Small intestine (tissue), 7 donors: Measurements from ENCODE around the gene SULT1A1. TPM values are rescaled to one million over a fixed set of nuclear protein-coding genes. Genes with fewer than 3 reads are reported as not detected.
A peak's percentile ranks its signal among the peaks of the same experiment; 100 is the strongest.
"Not testable (repeated sequence)": the region's sequence is repeated elsewhere in the genome, so short reads cannot be mapped to it uniquely, and the experiment has no call there.

Experiments used
- DNase-seq, 2 donors: peaks; one replicate each; pipeline versions ENCODE4 v3.0.0 to v3.0.0-alpha.2; 2013
- FAIRE-seq: peaks from 2 replicates; lab custom pipeline; 2012; peaks lifted over from hg19 to GRCh38; lab: Jason Lieb, UNC
- H3K27ac ChIP-seq, 3 donors: one replicate each; pipeline ENCODE4 v1.5.1; 2013; ENCODE audit warnings: low read length in 2 of 3, mild to moderate bottlenecking in 2 of 3, control low read depth in 1 of 3, inconsistent platforms in 1 of 3, low read depth in 1 of 3, moderate library complexity in 1 of 3
- H3K27me3 ChIP-seq, 3 donors: one replicate each; pipeline ENCODE4 v1.6.1; 2013; ENCODE audit warnings: low read length in 3 of 3, inconsistent platforms in 1 of 3; ENCODE audit not compliant: control insufficient read depth in 3 of 3, insufficient read depth in 3 of 3
- H3K36me3 ChIP-seq, 3 donors: one replicate each; pipeline ENCODE4 v1.6.1; 2013; ENCODE audit warnings: low read length in 3 of 3, inconsistent platforms in 1 of 3, low read depth in 1 of 3, mild to moderate bottlenecking in 1 of 3, moderate library complexity in 1 of 3; ENCODE audit not compliant: control insufficient read depth in 3 of 3, insufficient read depth in 2 of 3
- H3K4me1 ChIP-seq, 3 donors: one replicate each; pipeline ENCODE4 v1.6.1; 2013; ENCODE audit warnings: low read length in 2 of 3, inconsistent platforms in 1 of 3, low read depth in 1 of 3, mild to moderate bottlenecking in 1 of 3, moderate library complexity in 1 of 3; ENCODE audit not compliant: control insufficient read depth in 3 of 3, insufficient read depth in 2 of 3
- H3K4me3 ChIP-seq, 3 donors: one replicate each; pipeline ENCODE4 v1.5.1; 2013; ENCODE audit warnings: low read length in 3 of 3, control low read depth in 1 of 3, inconsistent platforms in 1 of 3, low read depth in 1 of 3, mild to moderate bottlenecking in 1 of 3, moderate library complexity in 1 of 3
- H3K9me3 ChIP-seq, 2 donors: one replicate each; pipeline ENCODE4 v1.6.1; 2013; ENCODE audit warnings: low read depth in 1 of 2, low read length in 1 of 2; ENCODE audit not compliant: control insufficient read depth in 2 of 2, insufficient read depth in 1 of 2
- WGBS, 3 donors: extraction: QIAGEN DNeasy Blood & Tissue Kit; methylation state at CpG; one replicate each; pipeline ENCODE4 v1.1.7; 2013; 5-methylcytosine and 5-hydroxymethylcytosine counted together
- polyA plus RNA-seq, 4 donors: library from polyadenylated mRNA; stranded (reverse) in 3 of 4; unstranded in 1 of 4; fragments of 200-250 nt in 3 of 4; fragments of 120-200 nt in 1 of 4; gene quantifications; one replicate each; pipeline versions ENCODE4 v1.2.1 to v1.2.3, GENCODE V29; 2013
- donor health status: healthy with polysubstance abuse.
- donor health status: control.
- donor health status: control.
- donor health status: Bipolar disorder and iron deficiency.
- donor health status: healthy.

Gene SULT1A1
- polyA plus RNA-seq, 4 donors: 69.7 to 710 (median 271) TPM

DNA sequence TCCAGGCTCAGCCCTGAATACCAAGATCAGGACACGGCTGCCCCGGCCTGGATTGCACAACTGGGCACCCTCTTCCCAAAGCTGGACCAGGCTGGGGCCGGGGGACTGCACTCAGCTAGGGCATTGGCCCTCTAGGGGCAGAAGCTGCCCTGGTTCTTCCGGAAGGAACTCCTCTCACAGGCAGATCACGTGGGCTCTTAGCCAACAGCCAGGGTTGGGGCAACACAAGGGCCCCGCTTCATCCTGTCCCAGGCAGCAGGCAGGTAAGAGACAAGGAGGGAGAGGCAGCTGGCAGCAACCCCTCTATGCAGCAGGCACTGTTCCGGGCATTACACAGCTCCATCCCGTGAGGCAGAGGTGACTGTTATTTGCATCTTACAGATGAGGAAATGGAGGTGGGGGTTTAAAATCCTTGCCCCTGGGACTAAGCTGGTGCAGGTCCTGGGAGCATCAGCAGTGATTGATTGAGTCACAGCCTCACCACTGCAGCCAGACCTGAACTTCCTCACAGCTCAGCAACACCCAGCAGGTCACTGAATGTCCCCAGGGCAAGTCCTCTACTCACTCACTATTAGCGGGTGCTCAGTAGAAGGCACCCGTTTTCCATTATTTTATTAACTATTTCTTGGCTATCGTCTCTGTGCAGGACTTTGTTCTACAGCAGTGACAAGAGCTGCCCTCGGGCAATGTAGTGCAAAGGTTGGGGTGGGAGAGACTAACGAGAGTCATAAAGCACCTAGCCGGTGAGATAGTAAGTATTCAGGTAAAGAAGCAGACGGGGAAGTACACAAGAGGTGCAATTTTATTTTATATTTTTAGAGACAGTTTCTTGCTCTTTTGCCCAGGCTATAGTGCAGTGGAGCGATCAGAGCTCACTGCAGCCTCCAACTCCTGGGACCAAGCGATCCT lies 10.2 kb downstream of the SULT1A1 start:
- not testable (repeated sequence) for H3K27ac ChIP-seq, DNase-seq, H3K27me3 ChIP-seq, H3K9me3 ChIP-seq, H3K4me3 ChIP-seq
- WGBS, 3 donors: no CpG with 5 or more reads among the region's 17 CpGs
- peak; percentile 19 for FAIRE-seq
- H3K4me1 ChIP-seq: peaks cover 0 to 27% (median 2%) of the 10 kb centered on the region in 3 donors
- H3K36me3 ChIP-seq: peaks cover 0 to 20% (median 0%) of the 10 kb centered on the region in 3 donors

DNA sequence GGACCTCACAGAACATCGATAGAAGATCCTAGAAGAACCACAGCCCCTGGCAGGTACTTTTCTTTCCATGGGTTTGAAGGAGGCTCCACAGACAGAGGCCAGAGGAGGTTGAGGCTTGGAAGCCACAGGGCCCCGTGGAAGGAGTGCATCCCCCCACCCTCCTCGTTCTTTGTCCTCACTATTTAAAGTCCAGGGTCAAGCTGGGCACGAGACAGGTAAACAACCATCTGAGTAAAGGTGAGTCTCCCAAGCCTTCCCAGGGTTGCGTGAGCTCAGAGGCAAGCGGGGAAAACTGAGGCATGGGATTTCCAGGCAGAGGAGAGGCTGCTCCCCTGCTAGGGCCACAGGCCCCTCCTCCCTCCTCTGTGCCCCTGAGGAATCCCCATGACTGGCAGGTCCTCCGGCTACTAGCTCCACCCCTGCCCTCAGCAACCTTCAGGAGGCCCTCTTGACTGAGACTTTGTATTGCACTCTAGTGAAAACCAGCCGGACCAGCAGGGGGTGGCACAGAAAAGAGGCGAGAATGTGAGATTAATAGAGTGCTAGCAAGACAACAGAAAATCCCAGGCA lies 12.1 kb downstream of the SULT1A1 start:
- H3K27ac ChIP-seq: peak overlapping the region; percentile 71 to 83 (median 72)
- 37 to 63% (median 37%) methylated on average over 9 of the region's 9 CpGs for WGBS, 3 donors
- DNase-seq: peak; percentile 61 to 84
- H3K27me3 ChIP-seq: no peaks in the 10 kb centered on the region
- no peak overlapping the region for H3K4me3 ChIP-seq
- FAIRE-seq: no peak
- H3K36me3 ChIP-seq: peaks cover 0 to 18% (median 0%) of the 10 kb centered on the region in 3 donors
- H3K4me1 ChIP-seq: peaks cover 0 to 31% (median 2%) of the 10 kb centered on the region in 3 donors
- H3K9me3 ChIP-seq: no peaks in the 10 kb centered on the region

DNA sequence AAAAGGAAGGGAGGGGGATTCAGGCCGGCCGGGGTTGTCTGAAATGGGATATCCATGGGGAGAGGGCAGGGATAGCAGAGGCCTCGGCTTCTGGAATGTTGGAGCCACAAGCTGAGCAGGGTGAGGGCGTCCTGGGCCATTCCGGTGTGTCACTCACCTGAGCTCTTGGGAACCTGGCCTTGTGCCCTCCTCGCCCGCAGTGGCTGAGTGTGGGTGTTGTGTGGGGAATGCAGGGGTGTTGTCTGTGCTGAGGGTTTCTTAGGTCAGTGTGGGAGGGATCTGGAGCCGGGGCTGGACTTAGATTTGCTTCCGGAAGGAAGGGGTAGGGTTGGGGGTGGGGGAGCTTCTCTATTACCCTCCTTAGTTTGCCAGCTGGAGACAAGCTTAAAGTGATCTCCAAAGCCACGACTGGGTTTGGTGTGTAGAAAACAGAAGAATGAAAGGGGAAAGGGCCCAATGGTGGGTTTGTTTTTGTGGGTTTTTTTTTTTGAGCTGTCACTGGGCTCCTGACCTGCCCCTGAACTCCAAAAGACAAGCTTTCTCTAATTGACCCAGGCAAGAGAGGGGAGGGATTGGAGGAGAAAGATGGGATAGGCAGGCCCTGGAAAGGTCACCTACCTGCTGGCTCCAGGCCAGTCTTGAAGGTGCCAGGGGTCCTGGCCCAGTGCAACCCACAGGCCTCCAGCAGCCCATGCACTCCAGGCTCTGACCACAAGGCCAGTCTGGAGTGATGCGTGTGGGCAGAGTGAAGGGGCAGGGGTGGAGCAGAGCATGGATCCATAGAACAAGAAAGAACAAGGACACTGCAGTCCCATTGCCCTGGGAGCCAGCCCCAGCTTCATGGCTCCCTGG lies 12.8 kb downstream of the SULT1A1 start, which contains the start of gene SULT1A2:
TSS of gene SULT1A2 (minus strand) at position 211 of the 852 bp plus-strand sequence. CDS start 1,120 bp downstream, outside the sequence.
- FAIRE-seq (no peak), DNase-seq (peak; percentile 88 to 95)
- Histone ChIP-seq H3K27ac (peak within 1 kb of the TSS; percentile 71 to 85 (median 83)), H3K27me3 (no peaks in the 10 kb centered on the region), H3K4me1 (peaks cover 0 to 28% (median 2%) of the 10 kb centered on the region in 3 donors), H3K4me3 (peak within 1 kb of the TSS in 2 of 3 donors; percentile 39 to 51), H3K9me3 (no peaks in the 10 kb centered on the region), H3K36me3 (peaks cover 0 to 25% (median 0%) of the 10 kb centered on the region in 3 donors)
- WGBS, 3 donors: 15 to 33% (median 29%) methylated on average over 11 of the region's 11 CpGs

GRCh38 chr16:28596115-28596630 lies 13.7 kb downstream of the SULT1A1 start:
- DNase-seq: peak in 1 of 2 donors; percentile 25
- no peak for FAIRE-seq
- no peaks in the 10 kb centered on the region for H3K27me3 ChIP-seq
- peaks cover 0 to 28% (median 2%) of the 10 kb centered on the region in 3 donors for H3K4me1 ChIP-seq
- peaks cover under 1 to 34% (median 2%) of the 10 kb centered on the region in 3 donors for H3K36me3 ChIP-seq
- H3K4me3 ChIP-seq: peak overlapping the region in 2 of 3 donors; percentile 39 to 51
- peak overlapping the region in 2 of 3 donors; percentile 57 to 85 for H3K27ac ChIP-seq
- 42 to 72% (median 64%) methylated on average over 8 of the region's 8 CpGs for WGBS, 3 donors
- no peaks in the 10 kb centered on the region for H3K9me3 ChIP-seq

DNA sequence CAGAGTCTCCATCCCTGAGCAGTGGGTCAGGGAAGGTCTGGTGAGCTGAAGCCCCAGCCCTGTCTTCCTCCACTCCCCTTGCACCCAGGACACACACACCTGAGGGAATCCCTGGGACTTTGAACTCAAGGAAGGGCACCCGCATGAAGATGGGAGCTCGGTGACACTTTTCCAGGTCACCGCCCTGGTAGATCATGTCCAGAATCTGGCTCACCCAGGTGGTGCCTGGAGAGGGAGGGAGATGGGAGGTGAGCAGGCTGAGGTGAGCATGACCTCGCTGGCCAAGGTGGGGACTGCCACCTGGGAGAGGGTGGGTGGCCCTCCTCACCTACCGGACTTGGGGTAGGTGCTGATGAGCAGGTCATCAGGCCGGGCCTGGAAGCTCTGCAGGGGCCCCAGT lies 14.4 kb downstream of the SULT1A1 start:
- H3K4me1 ChIP-seq: peaks cover 0 to 28% (median 2%) of the 10 kb centered on the region in 3 donors
- peaks cover 3 to 41% (median 4%) of the 10 kb centered on the region in 3 donors for H3K36me3 ChIP-seq
- DNase-seq: peak in 1 of 2 donors; percentile 51
- WGBS, 3 donors: 65 to 78% (median 69%) methylated on average over 4 to 6 of the region's 6 CpGs
- not testable (repeated sequence) for H3K27me3 ChIP-seq, H3K27ac ChIP-seq, H3K9me3 ChIP-seq, FAIRE-seq
- peak overlapping the region in 1 of 3 donors; percentile 16 for H3K4me3 ChIP-seq

DNA sequence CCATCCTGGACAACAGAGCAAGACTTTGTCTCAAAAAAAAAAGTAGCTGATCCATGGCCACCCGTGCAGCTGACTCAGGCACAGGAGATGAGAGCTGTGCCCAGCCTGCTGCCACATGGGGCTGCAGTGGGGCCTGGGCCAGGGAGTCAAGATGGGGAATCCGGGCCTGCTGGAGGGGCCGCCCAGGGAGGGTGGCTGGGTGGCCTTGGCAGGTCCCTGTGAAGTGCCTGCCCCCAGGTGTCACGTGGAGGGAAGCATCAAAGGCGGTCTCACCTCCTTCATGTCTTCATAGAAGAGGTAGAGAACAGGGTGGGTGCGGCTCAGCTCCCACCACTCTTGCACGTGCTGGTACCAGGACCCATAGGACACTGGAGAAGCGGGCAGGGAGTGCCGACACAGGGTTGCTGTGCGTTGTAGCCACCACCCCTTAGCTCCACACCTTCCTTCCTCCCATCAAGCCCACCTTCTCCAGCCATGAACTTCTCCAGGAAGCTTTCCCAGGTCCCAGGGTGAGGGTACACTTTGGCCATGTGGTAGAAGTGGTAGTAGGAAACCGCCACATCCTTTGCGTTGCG lies 16.8 kb downstream of the SULT1A1 start:
- Histone ChIP-seq H3K36me3 (peaks cover 6 to 61% (median 11%) of the 10 kb centered on the region in 3 donors), H3K9me3 (no peaks in the 10 kb centered on the region), H3K4me3 (no peak overlapping the region), H3K27me3 (no peaks in the 10 kb centered on the region), H3K4me1 (peaks cover 0 to 22% (median 2%) of the 10 kb centered on the region in 3 donors), H3K27ac (no peak overlapping the region)
- DNase-seq (no peak), FAIRE-seq (no peak)
- 89 to 94% (median 92%) methylated on average over 12 to 13 of the region's 13 CpGs for WGBS, 3 donors

DNA sequence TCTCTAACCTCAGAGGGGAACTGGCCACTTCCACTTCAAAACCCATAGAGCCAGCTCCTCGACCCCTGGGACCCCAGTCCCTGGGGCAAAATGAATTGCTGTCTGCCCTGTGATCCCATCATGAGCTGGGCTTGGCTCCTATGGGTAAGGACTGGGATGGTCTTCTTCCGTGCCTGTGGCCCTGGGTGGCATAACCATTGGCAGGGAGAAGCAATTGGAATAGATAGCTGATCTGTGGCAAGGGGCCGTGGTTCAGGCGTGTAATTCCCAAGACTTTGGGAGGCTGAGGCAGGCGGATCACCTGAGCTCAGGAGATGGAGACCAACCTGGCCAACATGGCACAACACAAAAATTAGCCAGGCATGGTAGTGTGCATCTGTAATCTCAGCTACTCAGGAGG lies 17.3 kb downstream of the SULT1A1 start:
- H3K9me3 ChIP-seq: no peaks in the 10 kb centered on the region
- WGBS, 3 donors: 85 to 93% (median 92%) methylated on average over 5 of the region's 5 CpGs

More for the DNA sequence above, 17.3 kb downstream of the SULT1A1 start:
- Histone ChIP-seq H3K4me3 (no peak overlapping the region), H3K36me3 (peaks cover 7 to 66% (median 11%) of the 10 kb centered on the region in 3 donors), H3K27ac (no peak overlapping the region), H3K27me3 (no peaks in the 10 kb centered on the region), H3K4me1 (peaks cover 0 to 20% (median 0%) of the 10 kb centered on the region in 3 donors)
- DNase-seq (no peak), FAIRE-seq (no peak)
